Mucosa of descending colon (tissue), 3 donors: Measurements from ENCODE around the gene MED16. TPM values are rescaled to one million over a fixed set of nuclear protein-coding genes. Genes with fewer than 3 reads are reported as not detected.

Source experiments
- ATAC-seq: fragments of 200-7000 bp; cut with Tn5 transposase; one replicate; pipeline ENCODE4 v1.9.1; 2020; ENCODE audit warnings: mild to moderate bottlenecking, moderate library complexity
- DNase-seq, 3 donors: peaks; one replicate each; pipeline ENCODE4 v3.0.0-alpha.2; 2020
- H3K36me3 ChIP-seq: fragments of 200-600 bp; one replicate; pipeline ENCODE4 v1.8.0; 2021; ENCODE audit warnings: low read depth, mild to moderate bottlenecking
- H3K4me1 ChIP-seq: fragments of 200-600 bp; one replicate; pipeline ENCODE4 v1.8.0; 2021; ENCODE audit warnings: low read depth, mild to moderate bottlenecking
- H3K4me3 ChIP-seq: fragments of 200-600 bp; one replicate; pipeline ENCODE4 v1.8.0; 2021; ENCODE audit warnings: mild to moderate bottlenecking
- H3K9me3 ChIP-seq: fragments of 200-600 bp; one replicate; pipeline ENCODE4 v1.8.0; 2021; ENCODE audit warnings: mild to moderate bottlenecking
- CTCF ChIP-seq: fragments of 200-600 bp; IDR thresholded peaks from one replicate; pipeline ENCODE4 v1.8.0; 2022; ENCODE audit warnings: antibody characterized with exemption, mild to moderate bottlenecking
- intact Hi-C, 2 donors: fragments of 100-400 bp; cut with DNase I in 1 of 2; cut with micrococcal nuclease in 1 of 2; formaldehyde crosslinking; loops; one replicate each; pipeline versions ENCODE4 v1.11.0 to v1.11.1; 2022; cut with DNase I, micrococcal nuclease
- total RNA-seq, 3 donors: library from RNA; stranded (reverse); fragmentation: NEBNext Ultra II Directional in 2 of 3; extraction: Animal tissue kit (Norgen Biotek cat#: 25700) in 2 of 3; gene quantifications; one replicate each; pipeline versions ENCODE4 v1.2.1 to v1.2.4, GENCODE V29; 2021 to 2023
- donor health status: DM: no; HTN: no; CAD: no; lungs with moderate emphysema.
- donor health status: DM: no; HTN: no; CAD: no.
- donor health status: DM: no; HTN: yes; CAD: no.

MED16 gene
- total RNA-seq, 3 donors from 2014 or later, result 53.4 to 77.4 (median 61.4) TPM

GRCh38 chr19:934197-934840 is 41.3 kb upstream of the MED16 start:
- H3K4me1 ChIP-seq, result peaks cover 29% of the 10 kb centered on the region
- DNase-seq, result no peak
- H3K9me3 ChIP-seq, result no peaks in the 10 kb centered on the region
- no peak for TF ChIP-seq CTCF
- no peaks in the 10 kb centered on the region for H3K36me3 ChIP-seq
- peak; percentile 5 for ATAC-seq
- intact Hi-C loops, result no loop called here
- H3K4me3 ChIP-seq, result no peak overlapping the region

GRCh38 chr19:933553-933882 is 40.5 kb upstream of the MED16 start:
- Histone ChIP-seq H3K9me3 (no peaks in the 10 kb centered on the region), H3K4me3 (no peak overlapping the region), H3K4me1 (peaks cover 29% of the 10 kb centered on the region), H3K36me3 (no peaks in the 10 kb centered on the region)
- intact Hi-C loops, result no loop called here
- DNase-seq, result no peak
- no peak for ATAC-seq
- no peak for TF ChIP-seq CTCF

GRCh38 chr19:932648-933552 is 39.9 kb upstream of the MED16 start:
- intact Hi-C loops, result no loop called here
- Histone ChIP-seq H3K9me3 (no peaks in the 10 kb centered on the region), H3K36me3 (no peaks in the 10 kb centered on the region), H3K4me1 (peaks cover 29% of the 10 kb centered on the region), H3K4me3 (no peak overlapping the region)
- no peak for TF ChIP-seq CTCF
- DNase-seq, result peak in 2 of 3 donors; percentile 59 to 72
- ATAC-seq, result peak; percentile 34

GRCh38 chr19:931860-932647 is 39.1 kb upstream of the MED16 start:
- H3K36me3 ChIP-seq, result no peaks in the 10 kb centered on the region
- no peak overlapping the region for H3K4me3 ChIP-seq
- intact Hi-C loops, result no loop called here

More at GRCh38 chr19:931860-932647, 39.1 kb upstream of the MED16 start:
- ATAC-seq (no peak), DNase-seq (no peak)
- no peak for TF ChIP-seq CTCF
- Histone ChIP-seq H3K9me3 (no peaks in the 10 kb centered on the region), H3K4me1 (peaks cover 34% of the 10 kb centered on the region)
